Stimulated activated CD4-positive, alpha-beta T cell treated with anti-CD3 and anti-CD28 coated beads, Interleukin-1b, Interleukin-23, amount 100 ng/mL, for 1 hour (primary cell): ENCODE data around the gene CNGA4.
"Not testable (repeated sequence)": the region's sequence is repeated elsewhere in the genome, so short reads cannot be mapped to it uniquely, and the experiment has no call there.

Source experiments
- DNase-seq, 2 donors: peaks; one replicate each; pipeline ENCODE4 v3.0.0-alpha.2; 2020; ENCODE audit warnings: low read depth in 2 of 2

The CNGA4 gene

GRCh38 chr11:6225024-6225423, 13.9 kb upstream of the CNGA4 start:
- no peak for DNase-seq

GRCh38 chr11:6225896-6226295, 13.0 kb upstream of the CNGA4 start:
- no peak for DNase-seq

DNA sequence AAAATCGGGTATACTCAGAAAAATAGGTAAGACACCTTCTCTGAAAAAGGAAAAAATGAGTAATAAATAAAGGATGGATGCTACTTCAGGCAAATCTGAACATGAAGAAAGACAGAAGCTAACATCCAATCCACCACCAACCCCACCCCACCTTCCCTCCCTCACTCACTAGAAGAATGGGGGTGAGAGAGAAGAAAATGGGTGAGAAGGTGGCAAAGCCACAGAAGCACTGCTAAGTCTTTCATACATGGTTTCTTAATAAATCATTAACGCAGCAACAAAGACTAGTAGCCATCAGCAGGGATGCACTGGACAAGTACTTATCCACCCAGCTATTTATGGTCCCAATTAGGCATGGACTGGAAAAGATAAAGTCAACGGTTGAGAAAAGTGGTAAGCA, 10.4 kb upstream of the CNGA4 start:
- no peak for DNase-seq

DNA sequence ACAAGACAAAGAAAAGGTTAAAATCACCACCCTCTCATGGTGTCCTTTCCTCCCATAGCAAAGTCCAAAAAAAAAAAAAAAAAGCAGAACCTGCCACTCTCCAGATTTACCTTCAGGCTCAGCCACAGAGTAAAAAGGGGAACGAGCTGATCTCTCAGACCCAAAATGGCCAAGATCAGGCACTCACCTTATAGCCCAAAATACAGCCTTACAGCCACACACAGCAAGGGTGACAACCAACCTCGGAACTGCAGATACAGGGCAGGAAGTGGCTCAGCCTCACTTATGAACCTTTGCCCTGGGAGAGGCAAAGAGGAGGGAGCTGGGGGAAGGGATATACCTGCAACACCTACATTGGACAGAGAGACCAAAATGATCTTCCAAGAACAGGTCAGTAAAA, 9.0 kb upstream of the CNGA4 start:
- DNase-seq, result no peak

DNA sequence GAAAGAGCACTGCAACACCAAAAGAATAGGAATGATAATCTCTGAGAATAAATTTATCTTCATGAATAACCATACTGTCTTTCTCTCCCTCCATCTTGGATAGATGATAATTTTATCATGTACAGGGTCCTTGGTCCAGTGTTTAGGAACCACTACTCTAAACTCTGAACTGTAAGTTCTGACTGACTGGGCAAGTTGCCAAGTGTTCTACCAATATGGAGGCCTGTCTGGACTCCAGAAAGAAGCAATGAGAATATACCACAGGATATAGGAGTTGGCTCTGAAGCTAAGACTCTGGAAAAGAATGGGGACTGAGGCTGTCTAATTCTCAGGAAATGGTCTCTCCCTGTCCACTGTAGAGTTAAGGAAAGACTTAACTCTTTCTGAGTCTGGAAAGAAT, 6.0 kb upstream of the CNGA4 start:
- DNase-seq, result no peak

- no peak for DNase-seq
These were observed 4.9 kb upstream of the CNGA4 start for GRCh38 chr11:6233984-6234386.

- DNase-seq, result peak; percentile 94 to 98
These were observed 4.3 kb upstream of the CNGA4 start, which contains the start of gene FHIP1B for GRCh38 chr11:6234387-6235107. TSS of gene FHIP1B (minus strand) at chr11:6234636. CDS start at chr11:6224516, 10,120 bp downstream.

DNA sequence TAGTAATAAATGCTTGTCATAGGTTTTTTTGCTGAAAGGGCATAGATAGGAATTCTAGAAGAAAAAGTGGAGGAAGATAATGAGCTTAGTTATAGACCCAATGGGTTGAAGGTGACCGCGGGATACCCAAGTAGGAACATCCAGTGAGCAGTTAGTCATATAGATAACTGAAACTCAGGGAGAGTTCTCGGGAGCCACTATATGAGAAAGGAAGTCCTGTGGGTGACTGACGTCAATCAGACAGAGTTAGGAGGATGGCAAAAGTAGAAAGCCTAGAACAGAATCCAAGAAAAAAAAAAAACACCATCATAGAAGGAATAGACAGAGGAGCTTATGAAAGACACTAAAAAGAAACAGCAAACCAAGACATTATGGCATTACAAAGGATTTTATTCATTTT, 1.6 kb upstream of the CNGA4 start:
- no peak for DNase-seq

- no peak for DNase-seq
These were observed 1.1 kb upstream of the CNGA4 start for GRCh38 chr11:6237761-6238302.

GRCh38 chr11:6240139-6240538, 1.2 kb downstream of the CNGA4 start:
- DNase-seq, result no peak

- DNase-seq, result no peak
These were observed 1.9 kb downstream of the CNGA4 start for GRCh38 chr11:6240781-6241180.

- no peak for DNase-seq
These were observed 2.4 kb downstream of the CNGA4 start for GRCh38 chr11:6241316-6241715.

GRCh38 chr11:6245536-6245935, 6.6 kb downstream of the CNGA4 start:
- DNase-seq, result no peak

- DNase-seq, result no peak
These were observed 9.4 kb downstream of the CNGA4 start for GRCh38 chr11:6248248-6248647.

DNA sequence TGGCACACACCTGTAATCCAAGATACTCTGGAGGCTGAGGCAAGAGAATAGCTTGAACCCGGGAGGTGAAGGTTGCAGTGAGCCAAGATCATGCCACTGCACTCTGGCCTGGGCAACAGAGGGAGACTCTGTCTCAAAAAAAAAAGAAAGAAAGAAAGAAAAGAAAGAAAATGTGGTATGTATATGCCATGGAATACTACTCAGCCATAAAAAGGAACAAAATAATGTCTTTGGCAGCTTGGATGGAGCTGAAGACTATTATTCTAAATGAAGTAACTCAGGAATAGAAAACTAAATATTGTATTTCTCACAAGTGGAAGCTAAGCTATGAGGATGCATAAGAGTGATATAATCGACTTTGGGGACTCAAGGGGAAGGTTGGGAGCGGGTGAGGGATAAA, 10.0 kb downstream of the CNGA4 start:
- not testable (repeated sequence) for DNase-seq

- DNase-seq, result no peak
These were observed 11.1 kb downstream of the CNGA4 start for GRCh38 chr11:6249770-6250555.

GRCh38 chr11:6251120-6251733, 12.3 kb downstream of the CNGA4 start:
- DNase-seq, result no peak

- DNase-seq, result no peak
These were observed 13.1 kb downstream of the CNGA4 start for GRCh38 chr11:6251990-6252473.

DNA sequence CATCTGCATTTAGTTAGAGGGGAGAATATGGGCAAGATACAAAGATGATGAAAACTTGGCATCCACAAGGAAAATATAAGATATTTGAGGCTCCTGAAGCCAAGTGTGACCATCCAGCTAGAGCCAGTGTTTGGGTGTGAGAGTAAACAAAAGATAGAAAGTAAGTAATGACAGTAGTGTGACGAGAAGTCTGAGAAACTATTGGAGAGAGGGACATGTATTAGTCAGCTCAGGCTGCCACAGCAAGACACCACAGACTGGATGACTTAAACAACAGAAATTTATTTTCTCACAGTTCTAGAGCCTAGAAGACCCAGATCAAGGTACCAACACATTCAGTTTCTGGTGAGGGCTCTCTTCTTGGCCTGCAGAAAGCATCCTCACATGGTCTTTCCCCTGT, 14.3 kb downstream of the CNGA4 start:
- DNase-seq, result no peak

GRCh38 chr11:6258141-6258540, 19.3 kb downstream of the CNGA4 start:
- DNase-seq, result no peak

- no peak for DNase-seq
These were observed 19.7 kb downstream of the CNGA4 start for GRCh38 chr11:6258571-6259081.

DNA sequence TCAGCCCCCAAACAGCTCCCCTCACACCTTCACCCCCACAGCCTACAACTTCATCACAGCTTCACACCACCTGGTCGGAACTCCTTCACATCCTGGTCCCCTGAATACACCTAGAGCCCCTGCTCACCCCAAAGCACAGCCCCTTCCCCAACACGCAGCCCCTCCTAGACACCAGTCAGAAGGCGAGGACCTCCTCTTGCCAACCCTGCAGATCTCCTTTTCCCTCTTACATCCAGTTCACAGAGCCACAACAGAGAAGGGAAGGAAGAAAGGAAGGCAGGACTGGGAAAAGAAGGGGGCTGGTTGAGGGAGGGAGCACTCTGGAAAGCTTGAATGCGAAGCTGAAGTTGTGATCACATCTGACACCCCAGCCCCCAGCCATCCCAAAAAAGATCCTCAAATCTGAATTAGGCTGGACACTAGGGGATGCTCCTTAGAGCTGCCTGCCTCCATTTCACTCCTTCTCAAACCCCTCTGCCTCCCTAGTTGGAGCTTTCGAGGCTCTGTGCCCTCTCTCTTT, 21.4 kb downstream of the CNGA4 start:
- no peak for DNase-seq
